MCF 10A (cell line): Measurements from ENCODE around the gene COL13A1. TPM values are rescaled to one million over a fixed set of nuclear protein-coding genes. Genes with fewer than 3 reads are reported as not detected.

Source experiments
- Bru-seq: library from RNA; stranded (reverse); fragments of 400-500 nt; gene quantifications from one replicate; lab custom pipeline; 2021; lab: Mats Ljungman, UMichigan
- BruChase-seq, 2 experiments: library from RNA; stranded (reverse); fragments of 400-500 nt; gene quantifications; one replicate each; lab custom pipeline; 2021; lab: Mats Ljungman, UMichigan
- BruUV-seq: library from RNA; stranded (reverse); fragments of 400-500 nt; replicated peaks from 2 replicates; lab custom pipeline; 2021; lab: Mats Ljungman, UMichigan
- CTCF ChIA-PET: fragments of 300-600 bp; sonication (Branson Sonifier 250); formaldehyde crosslinking; extraction: SDS; loops from one replicate; lab custom pipeline; 2021; ENCODE audit warnings: antibody characterized with exemption, inconsistent platforms; lab: Yijun Ruan, JAX
- POLR2A ChIA-PET: fragments of 300-600, 350-650 bp; sonication (Branson Sonifier 250); formaldehyde crosslinking; extraction: SDS; loops from one replicate; lab custom pipeline; 2020; ENCODE audit warnings: antibody characterized with exemption, inconsistent platforms; lab: Yijun Ruan, JAX
- DNase-seq: peaks from one replicate; pipeline ENCODE4 v3.0.0-alpha.2; 2018; ENCODE audit not compliant: unreplicated experiment
- H3K27ac Mint-ChIP-seq: one replicate; pipeline ENCODE4 v1.8.0; 2022; ENCODE audit warnings: mild to moderate bottlenecking, low read depth, mixed read lengths; ENCODE audit not compliant: unreplicated experiment
- H3K27me3 Mint-ChIP-seq: one replicate; pipeline ENCODE4 v1.8.0; 2022; ENCODE audit warnings: mixed read lengths; ENCODE audit not compliant: insufficient read depth, unreplicated experiment
- H3K36me3 Mint-ChIP-seq: one replicate; pipeline ENCODE4 v1.8.0; 2022; ENCODE audit warnings: mild to moderate bottlenecking, moderate library complexity, mixed read lengths; ENCODE audit not compliant: insufficient read depth, unreplicated experiment
- H3K4me1 Mint-ChIP-seq: one replicate; pipeline ENCODE4 v1.8.0; 2022; ENCODE audit warnings: mixed read lengths; ENCODE audit not compliant: insufficient read depth, unreplicated experiment
- H3K4me3 Mint-ChIP-seq: one replicate; pipeline ENCODE4 v1.8.0; 2022; ENCODE audit warnings: mild to moderate bottlenecking, moderate library complexity, mixed read lengths; ENCODE audit not compliant: unreplicated experiment
- H3K9me3 Mint-ChIP-seq: one replicate; pipeline ENCODE4 v1.8.0; 2022; ENCODE audit warnings: mixed read lengths; ENCODE audit not compliant: unreplicated experiment
- CTCF ChIP-seq: fragments of 200-600 bp; IDR thresholded peaks from one replicate; pipeline ENCODE4 v1.8.0; 2022; ENCODE audit warnings: antibody characterized with exemption, mild to moderate bottlenecking; ENCODE audit not compliant: unreplicated experiment
- intact Hi-C: fragments of 100-400 bp; cut with micrococcal nuclease; formaldehyde crosslinking; loops from 2 replicates; pipeline ENCODE4 v1.14.1; 2022
- long read RNA-seq: library from polyadenylated mRNA; stranded (forward); transcript quantifications from one replicate; pipeline ENCODE4 v2.0.0, GENCODE V29; 2022
- total RNA-seq: library from RNA; stranded (reverse); gene quantifications from 2 replicates; pipeline ENCODE4 v1.2.3, GENCODE V29; 2022

The COL13A1 gene
- 0.22 and 0.47 TPM in 2 replicates for total RNA-seq
- percentile 15 among the genes with signal in this experiment for Bru-seq, nascent RNA
- percentile 9 among the genes with signal in this experiment for BruChase-seq, experiment 1, labeled RNA remaining after a 6-hour chase
- BruChase-seq, experiment 2, labeled RNA remaining after a 2-hour chase = percentile 12 among the genes with signal in this experiment
- long read RNA-seq, partial matches to known transcripts = 0 of 2 reads
- long read RNA-seq, other reads (novel, unspliced or antisense) = 2 of 2 reads

- ChIA-PET POLR2A (no interaction called here), CTCF (interaction anchor here (0.6 to 2.6 kb wide), 6 partner anchors 14 to 159 kb away, joined by 3 to 10 read pairs (median 3); no protein-coding TSS in a partner anchor)
- Mint-ChIP-seq H3K27ac (no peak within 1 kb of the TSS), H3K4me1 (peaks cover 18% of the 10 kb centered on the region), H3K4me3 (peak within 1 kb of the TSS; percentile 81), H3K27me3 (no peaks in the 10 kb centered on the region), H3K36me3 (no peaks in the 10 kb centered on the region), H3K9me3 (no peaks in the 10 kb centered on the region)
- BruUV-seq = no TSS peak
- TF ChIP-seq CTCF = no peak
- intact Hi-C loops = loop anchor here (1.0 to 10.0 kb wide), 4 partner anchors 105 to 287 kb away; no protein-coding TSS in a partner anchor
- peak; percentile 86 for DNase-seq
Measured at GRCh38 chr10:69801434-69802315, at the start of gene COL13A1. COL13A1 (plus strand) TSS chr10:69801906; CDS start chr10:69802424, 518 bp downstream.

GRCh38 chr10:69752479-69752878 is 49.2 kb upstream of the COL13A1 start:
- H3K4me1 Mint-ChIP-seq = no peaks in the 10 kb centered on the region
- DNase-seq = no peak
- H3K4me3 Mint-ChIP-seq = no peak overlapping the region
- BruUV-seq = no TSS peak
- H3K27ac Mint-ChIP-seq = no peak overlapping the region
- ChIA-PET POLR2A (interaction anchor here (0.7 kb wide), 1 partner anchor 37 kb away, joined by 3 read pairs; no protein-coding TSS in a partner anchor), CTCF (no interaction called here)
- TF ChIP-seq CTCF = no peak
- peaks cover 28% of the 10 kb centered on the region for H3K27me3 Mint-ChIP-seq
- intact Hi-C loops = no loop called here
- no peaks in the 10 kb centered on the region for H3K9me3 Mint-ChIP-seq
- no peaks in the 10 kb centered on the region for H3K36me3 Mint-ChIP-seq

GRCh38 chr10:69756279-69756678 is 45.4 kb upstream of the COL13A1 start:
- no peak for TF ChIP-seq CTCF
- H3K27me3 Mint-ChIP-seq = peaks cover 30% of the 10 kb centered on the region
- POLR2A ChIA-PET = no interaction called here
- no peak for DNase-seq
- intact Hi-C loops = no loop called here
- no TSS peak for BruUV-seq
- no peaks in the 10 kb centered on the region for H3K9me3 Mint-ChIP-seq
- H3K27ac Mint-ChIP-seq = no peak overlapping the region
- H3K36me3 Mint-ChIP-seq = no peaks in the 10 kb centered on the region
- CTCF ChIA-PET = interaction anchor here (1.3 to 1.8 kb wide), 2 partner anchors 43 to 61 kb away, joined by 3 to 5 read pairs; no protein-coding TSS in a partner anchor
- no peak overlapping the region for H3K4me3 Mint-ChIP-seq
- H3K4me1 Mint-ChIP-seq = no peaks in the 10 kb centered on the region

- Mint-ChIP-seq H3K4me3 (no peak overlapping the region), H3K27ac (no peak overlapping the region), H3K27me3 (peaks cover 30% of the 10 kb centered on the region), H3K4me1 (no peaks in the 10 kb centered on the region), H3K9me3 (no peaks in the 10 kb centered on the region), H3K36me3 (no peaks in the 10 kb centered on the region)
- DNase-seq = no peak
- intact Hi-C loops = no loop called here
- POLR2A ChIA-PET = no interaction called here
- TF ChIP-seq CTCF = no peak
- CTCF ChIA-PET = interaction anchor here (1.1 to 1.3 kb wide), 2 partner anchors 42 to 202 kb away, joined by 3 read pairs; no protein-coding TSS in a partner anchor
- no TSS peak for BruUV-seq
Measured at GRCh38 chr10:69757206-69757552, 44.5 kb upstream of the COL13A1 start.
